GM23248 (cell line): Measurements from ENCODE around the gene LBR. TPM values are rescaled to one million over a fixed set of nuclear protein-coding genes. Genes with fewer than 3 reads are reported as not detected.

Source experiments
- DNase-seq: peaks from one replicate; pipeline ENCODE4 v3.0.0-alpha.2; 2015
- H2AFZ ChIP-seq: fragments of 200-600 bp; sonication (generic); 2 replicates; pipeline ENCODE4 v1.6.1; 2016; ENCODE audit warnings: antibody characterized with exemption
- H3F3A ChIP-seq: fragments of 200-600 bp; sonication (generic); 2 replicates; pipeline ENCODE4 v1.6.1; 2016; ENCODE audit warnings: mild to moderate bottlenecking, antibody characterized with exemption, mixed run types; ENCODE audit not compliant: insufficient read depth
- H3K27ac ChIP-seq: fragments of 200-600 bp; sonication (generic); 2 replicates; pipeline ENCODE4 v1.5.1; 2016; ENCODE audit warnings: mild to moderate bottlenecking
- H3K27me3 ChIP-seq: fragments of 200-600 bp; sonication (generic); replicated peaks from 2 replicates; pipeline ENCODE4 v1.6.1; 2016; ENCODE audit warnings: mild to moderate bottlenecking; ENCODE audit not compliant: insufficient read depth
- H3K36me3 ChIP-seq: fragments of 200-600 bp; sonication (generic); 2 replicates; pipeline ENCODE4 v1.6.1; 2016; ENCODE audit warnings: low read depth, mild to moderate bottlenecking
- H3K4me1 ChIP-seq: fragments of 200-600 bp; sonication (generic); 2 replicates; pipeline ENCODE4 v1.6.1; 2016; ENCODE audit warnings: mild to moderate bottlenecking; ENCODE audit not compliant: insufficient read depth
- H3K4me2 ChIP-seq: fragments of 200-600 bp; sonication (generic); one replicate; pipeline ENCODE4 v1.6.1; 2016; ENCODE audit warnings: mild to moderate bottlenecking; ENCODE audit not compliant: unreplicated experiment
- H3K4me3 ChIP-seq: fragments of 200-600 bp; sonication (generic); 2 replicates; pipeline ENCODE4 v1.5.1; 2016; ENCODE audit warnings: mild to moderate bottlenecking
- H3K79me2 ChIP-seq: fragments of 200-600 bp; sonication (generic); 2 replicates; pipeline ENCODE4 v1.6.1; 2016; ENCODE audit warnings: mild to moderate bottlenecking; ENCODE audit not compliant: insufficient read depth
- H3K9ac ChIP-seq: fragments of 200-600 bp; sonication (generic); 2 replicates; pipeline ENCODE4 v1.6.1; 2016; ENCODE audit warnings: mild to moderate bottlenecking
- H3K9me2 ChIP-seq: fragments of 200-600 bp; sonication (generic); 2 replicates; pipeline ENCODE4 v1.6.1; 2016; ENCODE audit warnings: mixed run types, mild to moderate bottlenecking, moderate library complexity; ENCODE audit not compliant: insufficient read depth
- H3K9me3 ChIP-seq: fragments of 200-600 bp; sonication (generic); one replicate; pipeline ENCODE4 v1.6.1; 2017; ENCODE audit warnings: low read depth
- H4K20me1 ChIP-seq: fragments of 200-600 bp; sonication (generic); 2 replicates; pipeline ENCODE4 v1.6.0; 2016; ENCODE audit not compliant: insufficient read depth
- EZH2 ChIP-seq: fragments of 200-600 bp; sonication (generic); IDR thresholded peaks from 2 replicates; pipeline ENCODE4 v1.6.1; 2018; ENCODE audit warnings: antibody characterized with exemption, mild to moderate bottlenecking; ENCODE audit not compliant: insufficient read depth, poor library complexity, severe bottlenecking
- EZH2phosphoT487 ChIP-seq: fragments of 200-600 bp; sonication (generic); IDR thresholded peaks from 2 replicates; pipeline ENCODE4 v1.6.1; 2018; ENCODE audit warnings: antibody characterized with exemption, moderate library complexity, mild to moderate bottlenecking, low read depth; ENCODE audit not compliant: insufficient read depth
- WGBS, 2 experiments: methylation state at CpG; one replicate each; pipeline ENCODE4 v1.1.6; 2015 to 2017; ENCODE audit warnings: low lambda C conversion rate in 2 of 2, low coverage in 1 of 2; ENCODE audit errors: missing lambda C conversion rate in 2 of 2; 5-methylcytosine and 5-hydroxymethylcytosine counted together
- in situ Hi-C: fragments of 300-500 bp; cut with MboI; formaldehyde crosslinking; loops from 2 replicates; pipeline ENCODE4 v1.15.0; 2020
- polyA plus RNA-seq: library from polyadenylated mRNA; unstranded; fragments of >200 nt; fragmentation: Nextera tagmentation; extraction: Ambion mirVana; gene quantifications from 2 replicates; pipeline ENCODE4 v1.2.1, GENCODE V29; 2016
- total RNA-seq: library from RNA; depleted of rRNA; stranded (reverse); fragments of >200 nt; shearing (Covaris generic); gene quantifications from 2 replicates; pipeline ENCODE4 v1.2.3, GENCODE V29; 2014

The LBR gene
- total and polyA plus RNA-seq, 2 experiments from 2014 or later = 12.3 to 16.8 TPM

DNA sequence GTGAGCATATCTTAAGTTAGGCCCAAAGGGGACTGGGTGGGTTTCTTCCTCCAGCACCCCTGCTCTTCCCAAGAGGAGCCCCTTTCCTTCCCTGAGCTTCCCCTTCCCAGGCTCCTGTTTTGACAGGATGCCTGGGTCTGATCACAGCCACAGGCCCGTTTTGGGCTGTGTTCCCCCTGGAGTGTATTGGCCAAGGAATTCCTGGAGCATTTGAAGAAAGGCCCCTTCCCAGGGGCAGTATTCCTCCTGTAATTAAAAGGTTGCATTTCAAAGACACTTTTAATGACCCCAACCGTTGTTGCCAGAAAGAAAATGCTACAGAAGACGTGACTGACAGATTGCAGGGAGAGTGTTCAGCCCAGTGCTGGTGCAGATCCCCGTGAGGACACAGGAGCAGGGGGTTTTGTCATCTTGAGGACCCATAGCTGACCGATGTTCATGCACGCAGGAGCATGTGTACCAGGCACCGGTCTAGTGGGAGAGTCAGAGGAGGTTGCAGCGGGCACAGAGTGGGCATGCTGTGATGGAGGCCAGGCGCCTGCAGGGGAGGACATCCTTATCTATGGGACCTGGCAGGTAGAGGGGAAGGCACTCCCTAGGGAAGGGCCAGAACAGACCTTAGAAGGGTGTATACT, 19.3 kb upstream of the LBR start:
- H2AFZ ChIP-seq = no peak overlapping the region
- H3K4me2 ChIP-seq = no peak overlapping the region
- in situ Hi-C loops = no loop called here
- no peaks in the 10 kb centered on the region for H3F3A ChIP-seq
- H3K9me3 ChIP-seq = no peaks in the 10 kb centered on the region
- no peaks in the 10 kb centered on the region for H3K36me3 ChIP-seq
- no peak overlapping the region for H3K9ac ChIP-seq
- no peak for DNase-seq
- H3K4me1 ChIP-seq = peaks cover 6% of the 10 kb centered on the region; the same call in 1 of the 2 replicates
- H3K27ac ChIP-seq = no peak overlapping the region
- H4K20me1 ChIP-seq = no peaks in the 10 kb centered on the region
- no peak overlapping the region for H3K4me3 ChIP-seq
- no peaks in the 10 kb centered on the region for H3K79me2 ChIP-seq
- H3K9me2 ChIP-seq = no peaks in the 10 kb centered on the region
- H3K27me3 ChIP-seq = peaks cover 4% of the 10 kb centered on the region; the same call in 1 of the 2 replicates
- WGBS, 2 experiments = 76 to 78% methylated on average over 9 of the region's 9 CpGs
- TF ChIP-seq EZH2 (no peak), EZH2phosphoT487 (no peak)

DNA sequence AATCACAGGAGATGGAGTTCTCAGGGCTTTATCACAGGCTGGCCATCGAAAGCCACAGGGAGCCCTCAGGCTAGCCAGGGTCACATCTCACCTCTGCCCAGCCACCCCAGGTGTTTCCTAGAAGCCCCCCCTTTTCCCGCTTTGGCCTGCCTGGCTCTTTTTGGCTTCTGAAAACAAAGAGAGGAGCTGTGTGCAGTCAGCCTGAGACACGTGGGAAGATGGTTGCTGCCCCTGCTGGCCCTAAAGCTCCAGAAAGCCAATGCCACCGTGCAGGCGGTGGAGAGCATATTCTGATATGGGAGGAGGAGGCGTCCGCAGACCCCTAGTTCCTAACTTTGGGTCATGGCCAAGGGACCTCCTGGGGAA, 18.7 kb upstream of the LBR start:
- Histone ChIP-seq H3K4me3 (no peak overlapping the region), H2AFZ (no peak overlapping the region), H4K20me1 (no peaks in the 10 kb centered on the region), H3K4me1 (peaks cover 6% of the 10 kb centered on the region; the same call in 1 of the 2 replicates), H3K9me2 (no peaks in the 10 kb centered on the region), H3K4me2 (no peak overlapping the region), H3K9ac (no peak overlapping the region), H3F3A (no peaks in the 10 kb centered on the region), H3K79me2 (no peaks in the 10 kb centered on the region), H3K27ac (no peak overlapping the region), H3K27me3 (peaks cover 4% of the 10 kb centered on the region; the same call in 1 of the 2 replicates), H3K9me3 (no peaks in the 10 kb centered on the region), H3K36me3 (no peaks in the 10 kb centered on the region)
- in situ Hi-C loops = no loop called here
- TF ChIP-seq EZH2phosphoT487 (no peak), EZH2 (no peak)
- DNase-seq = no peak
- WGBS, 2 experiments = 72 to 78% methylated on average over 7 of the region's 7 CpGs

DNA sequence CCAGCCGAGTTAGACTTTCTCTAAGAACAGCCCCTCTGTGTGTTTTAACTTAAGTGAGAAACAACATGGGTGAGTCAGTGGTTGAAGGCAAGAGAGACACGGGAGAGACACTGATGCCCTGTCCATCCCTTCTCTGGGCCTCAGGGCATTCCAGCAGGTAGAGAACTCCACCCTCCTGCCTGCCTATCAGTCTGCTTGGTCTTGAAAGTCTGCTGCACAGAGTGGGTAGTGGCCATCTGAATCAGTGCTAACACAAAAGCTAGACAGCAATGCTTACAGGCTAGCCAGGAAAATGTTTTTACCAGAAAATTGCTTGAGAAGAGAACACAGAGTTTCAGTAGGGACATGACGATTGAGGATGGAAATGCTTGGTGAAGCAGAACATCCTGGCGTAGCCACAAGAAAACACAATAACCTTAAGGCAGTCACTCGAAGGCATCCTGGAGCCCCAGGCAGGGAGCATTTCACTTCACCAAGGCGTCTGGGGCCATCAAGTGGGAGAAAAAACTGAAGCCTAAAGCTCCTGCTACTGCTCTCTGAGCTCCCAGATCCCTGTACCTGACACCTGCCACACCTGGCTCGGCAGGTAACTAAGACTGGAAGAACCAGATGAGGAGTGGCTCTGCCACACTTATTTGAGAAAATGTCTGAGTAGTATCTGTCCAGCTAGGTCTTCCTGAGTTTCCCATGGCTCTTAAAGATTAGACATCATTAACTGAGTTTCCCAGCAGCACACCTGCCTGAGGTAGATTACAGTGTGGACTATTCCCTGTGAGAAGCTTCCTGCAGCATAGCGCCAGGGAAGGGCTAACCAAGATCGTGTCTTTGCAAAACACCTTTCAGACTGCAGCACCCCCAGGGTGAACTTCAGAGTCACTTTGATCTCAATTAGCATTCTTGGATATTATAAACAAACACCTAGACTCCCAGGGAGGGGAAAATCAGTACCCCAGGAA, 18.1 kb upstream of the LBR start:
- no peaks in the 10 kb centered on the region for H3K79me2 ChIP-seq
- no peaks in the 10 kb centered on the region for H3K9me2 ChIP-seq
- no peaks in the 10 kb centered on the region for H3F3A ChIP-seq
- H3K4me3 ChIP-seq = no peak overlapping the region
- TF ChIP-seq EZH2phosphoT487 (no peak), EZH2 (no peak)
- H2AFZ ChIP-seq = no peak overlapping the region
- WGBS, 2 experiments = 86 to 90% methylated on average over 9 of the region's 9 CpGs
- H4K20me1 ChIP-seq = no peaks in the 10 kb centered on the region
- no peak overlapping the region for H3K4me2 ChIP-seq
- in situ Hi-C loops = no loop called here
- no peaks in the 10 kb centered on the region for H3K36me3 ChIP-seq
- no peaks in the 10 kb centered on the region for H3K9me3 ChIP-seq
- H3K4me1 ChIP-seq = peaks cover 6% of the 10 kb centered on the region; the same call in 1 of the 2 replicates
- H3K27me3 ChIP-seq = peaks cover 4% of the 10 kb centered on the region; the same call in 1 of the 2 replicates
- DNase-seq = no peak
- no peak overlapping the region for H3K9ac ChIP-seq
- no peak overlapping the region for H3K27ac ChIP-seq

DNA sequence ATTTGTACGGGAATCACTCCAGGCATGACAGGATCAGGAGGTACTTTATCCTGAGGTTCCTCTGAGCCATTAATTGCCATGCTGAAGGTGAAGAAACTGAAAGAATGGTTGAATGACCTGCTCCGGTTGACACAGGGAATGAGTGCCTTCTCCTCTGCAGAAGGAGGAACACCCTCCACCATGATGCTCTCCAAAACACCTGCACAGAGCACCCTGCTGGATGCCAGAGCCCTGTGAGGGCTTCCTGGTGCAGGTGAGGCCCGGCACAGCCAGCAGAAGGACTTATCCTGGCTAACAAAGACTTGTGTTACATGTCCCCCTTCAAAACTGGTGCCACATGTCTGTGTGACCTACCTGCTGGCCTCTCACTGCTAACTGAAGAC, 14.3 kb upstream of the LBR start:
- Histone ChIP-seq H3K79me2 (no peaks in the 10 kb centered on the region), H3K9ac (no peak overlapping the region), H3K9me2 (no peaks in the 10 kb centered on the region), H3K4me2 (no peak overlapping the region), H2AFZ (no peak overlapping the region), H3K4me3 (no peak overlapping the region), H3K27me3 (no peaks in the 10 kb centered on the region), H4K20me1 (no peaks in the 10 kb centered on the region), H3K27ac (no peak overlapping the region), H3K4me1 (no peaks in the 10 kb centered on the region), H3F3A (no peaks in the 10 kb centered on the region), H3K9me3 (no peaks in the 10 kb centered on the region), H3K36me3 (no peaks in the 10 kb centered on the region)
- 66 to 69% methylated on average over 3 of the region's 3 CpGs for WGBS, 2 experiments
- no peak for TF ChIP-seq EZH2phosphoT487
- TF ChIP-seq EZH2 = no peak
- no peak for DNase-seq
- in situ Hi-C loops = no loop called here
